Panc1 (cell line): ENCODE measurements around the gene ECT2. TPM values are rescaled to one million over a fixed set of nuclear protein-coding genes. Genes with fewer than 3 reads are reported as not detected.

Experiments
- ATAC-seq: fragments of 200-7000 bp; cut with Tn5 transposase; 2 replicates; pipeline ENCODE4 v1.9.1; 2020; ENCODE audit warnings: mild to moderate bottlenecking, moderate library complexity
- BruUV-seq: library from RNA; stranded (reverse); fragments of 400-500 nt; replicated peaks from 2 replicates; lab custom pipeline; 2021; lab: Mats Ljungman, UMichigan
- CTCF ChIA-PET: fragments of 300-600 bp; sonication (Branson Sonifier 250); formaldehyde crosslinking; loops from one replicate; lab custom pipeline; 2022; ENCODE audit warnings: antibody characterized with exemption; lab: Charles Lee
- POLR2A ChIA-PET: fragments of 300-600 bp; sonication (Branson Sonifier 250); formaldehyde crosslinking; loops from one replicate; lab custom pipeline; 2022; ENCODE audit warnings: antibody characterized with exemption; lab: Charles Lee
- DNase-seq: peaks from one replicate; pipeline ENCODE4 v3.0.0-alpha.2; 2010; ENCODE audit warnings: low read depth, low spot score
- H3K27ac ChIP-seq: 2 replicates; pipeline ENCODE4 v1.5.1; 2011; ENCODE audit warnings: mild to moderate bottlenecking, low read length, inconsistent platforms
- H3K27me3 ChIP-seq: fragments of 200-500 bp; sonication (Bioruptor generic); 2 replicates; pipeline ENCODE4 v1.6.0; 2014; ENCODE audit warnings: low read length, inconsistent platforms; ENCODE audit not compliant: control insufficient read depth, insufficient read depth
- H3K36me3 ChIP-seq: fragments of 200-500 bp; sonication (Bioruptor generic); 2 replicates; pipeline ENCODE4 v1.5.1; 2014; ENCODE audit warnings: inconsistent platforms, mild to moderate bottlenecking, low read length, moderate library complexity; ENCODE audit not compliant: control insufficient read depth, insufficient read depth
- H3K4me1 ChIP-seq: 2 replicates; pipeline ENCODE4 v1.5.1; 2011; ENCODE audit warnings: inconsistent platforms, mild to moderate bottlenecking, low read length, moderate library complexity; ENCODE audit not compliant: control insufficient read depth, insufficient read depth
- H3K4me3 ChIP-seq, 2 experiments: 2 replicates each; pipeline ENCODE4 v1.5.1; 2011 to 2012; ENCODE audit warnings: low read depth in 2 of 2, low read length in 2 of 2, mild to moderate bottlenecking in 2 of 2, inconsistent platforms in 1 of 2, moderate library complexity in 1 of 2
- H3K9me3 ChIP-seq: fragments of 200-500 bp; sonication (Bioruptor generic); 2 replicates; pipeline ENCODE4 v1.5.1; 2014; ENCODE audit warnings: low read depth, mild to moderate bottlenecking, inconsistent platforms, low read length, moderate library complexity; ENCODE audit not compliant: control insufficient read depth, insufficient read depth
- POLR2AphosphoS5 ChIP-seq: IDR thresholded peaks from 2 replicates; pipeline ENCODE4 v1.6.1; 2012; ENCODE audit warnings: mild to moderate bottlenecking, low read depth, low read length, moderate library complexity
- SIN3A ChIP-seq: IDR thresholded peaks from 2 replicates; pipeline ENCODE4 v1.6.1; 2012; ENCODE audit warnings: low read depth, mild to moderate bottlenecking, low read length, moderate library complexity, borderline replicate concordance; ENCODE audit not compliant: insufficient read depth
- TCF7L2 ChIP-seq: IDR thresholded peaks from 2 replicates; pipeline ENCODE4 v1.6.1; 2011; ENCODE audit warnings: mild to moderate bottlenecking, low read depth, low read length, inconsistent platforms
- in situ Hi-C: cut with HindIII; loops from 2 replicates; pipeline ENCODE4 v1.10.0; 2016; ENCODE audit warnings: low sequenced_read_pairs, low pct_unique_long_range_greater_than_20kb
- intact Hi-C: fragments of 100-400 bp; cut with micrococcal nuclease; formaldehyde crosslinking; loops from one replicate; pipeline ENCODE4 v1.10.0; 2022; ENCODE audit not compliant: unreplicated experiment
- total RNA-seq: library from RNA; stranded (reverse); gene quantifications from one replicate; pipeline ENCODE4 v1.2.1, GENCODE V29; 2021; ENCODE audit not compliant: unreplicated experiment
- TF ChIP-seq, protein P1 (sequence below), 2 experiments: IDR thresholded peaks; 2 replicates each; pipeline ENCODE4 v1.6.1; 2011 to 2012; ENCODE audit warnings: low read depth in 2 of 2, control low read depth in 1 of 2, low read length in 1 of 2, mild to moderate bottlenecking in 1 of 2, moderate library complexity in 1 of 2; ENCODE audit not compliant: insufficient read depth in 1 of 2
- TF ChIP-seq, protein P2 (sequence below): fragments of 450-650 bp; IDR thresholded peaks from 2 replicates; pipeline ENCODE4 v1.5.1; 2017; ENCODE audit warnings: mild to moderate bottlenecking

Gene ECT2
- total RNA-seq, 1 experiment from 2014 or later, result 102 TPM

DNA sequence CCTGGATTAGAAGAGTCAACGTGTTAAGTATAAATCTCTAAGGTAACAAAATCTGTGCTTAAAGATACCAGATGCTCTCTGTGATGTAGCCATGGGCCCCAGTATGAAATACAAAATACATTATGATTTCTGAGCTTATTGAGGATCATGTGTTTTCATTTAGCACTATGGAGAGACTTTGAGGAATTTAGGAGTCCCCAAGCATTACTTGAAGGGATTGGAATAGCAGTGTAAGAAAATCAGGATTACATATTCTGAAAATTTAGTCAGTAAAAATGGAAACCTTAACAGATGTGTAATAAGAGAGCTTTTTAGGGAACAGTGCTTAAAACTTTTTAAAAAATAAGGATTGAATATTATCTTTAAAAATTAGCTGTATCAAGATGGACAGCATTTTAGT is 35.5 kb downstream of the ECT2 start:
- Histone ChIP-seq H3K27me3 (no peaks in the 10 kb centered on the region), H3K27ac (no peak overlapping the region), H3K4me1 (no peaks in the 10 kb centered on the region), H3K36me3 (peaks cover 73% of the 10 kb centered on the region), H3K4me3 (no peak overlapping the region), H3K9me3 (no peaks in the 10 kb centered on the region)
- ATAC-seq (no peak), DNase-seq (no peak)
- in situ Hi-C loops, result no loop called here
- intact Hi-C loops, result no loop called here
- no TSS peak for BruUV-seq
- ChIA-PET POLR2A (no interaction called here), CTCF (no interaction called here)
- TF ChIP-seq, protein P1, sequence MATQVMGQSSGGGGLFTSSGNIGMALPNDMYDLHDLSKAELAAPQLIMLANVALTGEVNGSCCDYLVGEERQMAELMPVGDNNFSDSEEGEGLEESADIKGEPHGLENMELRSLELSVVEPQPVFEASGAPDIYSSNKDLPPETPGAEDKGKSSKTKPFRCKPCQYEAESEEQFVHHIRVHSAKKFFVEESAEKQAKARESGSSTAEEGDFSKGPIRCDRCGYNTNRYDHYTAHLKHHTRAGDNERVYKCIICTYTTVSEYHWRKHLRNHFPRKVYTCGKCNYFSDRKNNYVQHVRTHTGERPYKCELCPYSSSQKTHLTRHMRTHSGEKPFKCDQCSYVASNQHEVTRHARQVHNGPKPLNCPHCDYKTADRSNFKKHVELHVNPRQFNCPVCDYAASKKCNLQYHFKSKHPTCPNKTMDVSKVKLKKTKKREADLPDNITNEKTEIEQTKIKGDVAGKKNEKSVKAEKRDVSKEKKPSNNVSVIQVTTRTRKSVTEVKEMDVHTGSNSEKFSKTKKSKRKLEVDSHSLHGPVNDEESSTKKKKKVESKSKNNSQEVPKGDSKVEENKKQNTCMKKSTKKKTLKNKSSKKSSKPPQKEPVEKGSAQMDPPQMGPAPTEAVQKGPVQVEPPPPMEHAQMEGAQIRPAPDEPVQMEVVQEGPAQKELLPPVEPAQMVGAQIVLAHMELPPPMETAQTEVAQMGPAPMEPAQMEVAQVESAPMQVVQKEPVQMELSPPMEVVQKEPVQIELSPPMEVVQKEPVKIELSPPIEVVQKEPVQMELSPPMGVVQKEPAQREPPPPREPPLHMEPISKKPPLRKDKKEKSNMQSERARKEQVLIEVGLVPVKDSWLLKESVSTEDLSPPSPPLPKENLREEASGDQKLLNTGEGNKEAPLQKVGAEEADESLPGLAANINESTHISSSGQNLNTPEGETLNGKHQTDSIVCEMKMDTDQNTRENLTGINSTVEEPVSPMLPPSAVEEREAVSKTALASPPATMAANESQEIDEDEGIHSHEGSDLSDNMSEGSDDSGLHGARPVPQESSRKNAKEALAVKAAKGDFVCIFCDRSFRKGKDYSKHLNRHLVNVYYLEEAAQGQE (IDR thresholded peaks at IDR 0.05; ENCODE audit: insufficient read depth in 1 of 2, low read depth in 2 of 2, low read length in 1 of 2), result no peak
- TF ChIP-seq, protein P2, sequence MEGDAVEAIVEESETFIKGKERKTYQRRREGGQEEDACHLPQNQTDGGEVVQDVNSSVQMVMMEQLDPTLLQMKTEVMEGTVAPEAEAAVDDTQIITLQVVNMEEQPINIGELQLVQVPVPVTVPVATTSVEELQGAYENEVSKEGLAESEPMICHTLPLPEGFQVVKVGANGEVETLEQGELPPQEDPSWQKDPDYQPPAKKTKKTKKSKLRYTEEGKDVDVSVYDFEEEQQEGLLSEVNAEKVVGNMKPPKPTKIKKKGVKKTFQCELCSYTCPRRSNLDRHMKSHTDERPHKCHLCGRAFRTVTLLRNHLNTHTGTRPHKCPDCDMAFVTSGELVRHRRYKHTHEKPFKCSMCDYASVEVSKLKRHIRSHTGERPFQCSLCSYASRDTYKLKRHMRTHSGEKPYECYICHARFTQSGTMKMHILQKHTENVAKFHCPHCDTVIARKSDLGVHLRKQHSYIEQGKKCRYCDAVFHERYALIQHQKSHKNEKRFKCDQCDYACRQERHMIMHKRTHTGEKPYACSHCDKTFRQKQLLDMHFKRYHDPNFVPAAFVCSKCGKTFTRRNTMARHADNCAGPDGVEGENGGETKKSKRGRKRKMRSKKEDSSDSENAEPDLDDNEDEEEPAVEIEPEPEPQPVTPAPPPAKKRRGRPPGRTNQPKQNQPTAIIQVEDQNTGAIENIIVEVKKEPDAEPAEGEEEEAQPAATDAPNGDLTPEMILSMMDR, result no peak
- TF ChIP-seq TCF7L2 (no peak), SIN3A (no peak), POLR2AphosphoS5 (no peak)

GRCh38 chr3:172787019-172787418 is 36.5 kb downstream of the ECT2 start:
- no TSS peak for BruUV-seq
- H3K27ac ChIP-seq, result no peak overlapping the region
- DNase-seq, result no peak
- H3K36me3 ChIP-seq, result peaks cover 63% of the 10 kb centered on the region
- no peaks in the 10 kb centered on the region for H3K4me1 ChIP-seq
- no peak overlapping the region for H3K4me3 ChIP-seq
- TF ChIP-seq SIN3A (no peak), TCF7L2 (no peak), POLR2AphosphoS5 (no peak)
- TF ChIP-seq, protein P1 (IDR thresholded peaks at IDR 0.05; ENCODE audit: insufficient read depth in 1 of 2, low read depth in 2 of 2, low read length in 1 of 2), result no peak
- TF ChIP-seq, protein P2, result no peak
- intact Hi-C loops (no loop called here), in situ Hi-C loops (no loop called here)
- H3K27me3 ChIP-seq, result no peaks in the 10 kb centered on the region
- ATAC-seq, result no peak
- ChIA-PET POLR2A (no interaction called here), CTCF (no interaction called here)
- no peaks in the 10 kb centered on the region for H3K9me3 ChIP-seq
